Ammon's horn (tissue), 1 donor: ENCODE data around the gene SFMBT2.

ENCODE experiments used
- DNase-seq: peaks from one replicate; pipeline ENCODE4 v3.0.0-alpha.2; 2016; ENCODE audit warnings: low spot score

Gene SFMBT2

DNA sequence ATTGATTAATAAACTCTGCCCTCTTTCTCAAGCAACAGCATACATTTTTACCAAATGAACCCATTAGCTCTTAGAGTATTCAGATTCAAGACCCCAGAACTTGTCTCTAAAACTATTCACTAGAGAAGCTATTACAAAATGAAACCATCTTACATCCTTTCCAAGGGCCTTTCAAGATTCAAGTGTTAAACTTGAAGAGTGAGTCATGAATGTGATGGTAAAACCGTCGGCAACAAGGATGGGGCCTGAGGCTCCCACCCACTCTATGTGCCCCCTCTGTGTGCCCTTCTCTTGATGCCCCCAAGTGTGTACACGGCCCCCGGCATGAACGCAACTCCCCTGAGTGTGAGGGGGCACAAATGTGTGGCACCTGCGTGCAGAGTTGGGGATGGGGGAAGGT, 46.4 kb downstream of the SFMBT2 start:
- DNase-seq = no peak

DNA sequence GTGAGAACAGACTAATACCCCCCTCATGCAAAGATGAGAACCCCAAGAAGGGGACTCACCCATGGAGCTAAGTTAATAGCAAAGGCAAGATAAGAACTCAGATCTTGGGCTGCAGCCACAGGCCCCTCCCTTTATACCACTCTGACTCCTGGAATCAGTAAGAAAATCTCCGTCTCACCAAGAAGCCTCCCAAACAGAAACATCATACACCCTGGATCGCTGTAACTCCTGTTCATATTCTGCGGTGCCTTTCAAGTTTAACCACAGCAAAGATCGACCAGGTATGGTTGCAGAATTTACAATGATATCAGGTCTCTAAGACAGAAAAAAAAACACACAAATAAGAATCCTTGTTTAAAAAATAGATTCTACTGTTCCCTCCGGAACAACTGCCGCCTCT, 47.1 kb downstream of the SFMBT2 start:
- DNase-seq = no peak

DNA sequence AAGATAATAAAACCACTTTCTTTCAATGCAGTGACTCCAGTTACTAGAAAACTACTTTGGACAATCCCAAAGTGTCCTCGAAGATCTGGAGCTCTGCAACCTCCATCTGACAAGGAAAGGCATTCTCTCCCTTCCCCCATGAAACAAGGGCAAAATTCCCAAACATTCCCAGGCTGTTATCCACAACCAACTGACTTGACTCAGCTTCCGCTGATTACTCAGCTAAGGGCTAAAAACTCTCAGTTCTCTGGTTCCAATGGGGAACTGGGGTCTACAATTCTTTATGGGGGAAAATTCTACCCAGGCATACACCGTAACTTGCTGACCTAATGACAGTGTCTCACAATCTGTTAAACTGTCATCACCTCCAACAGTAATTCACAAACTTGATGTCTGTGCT, 48.4 kb downstream of the SFMBT2 start:
- no peak for DNase-seq

DNA sequence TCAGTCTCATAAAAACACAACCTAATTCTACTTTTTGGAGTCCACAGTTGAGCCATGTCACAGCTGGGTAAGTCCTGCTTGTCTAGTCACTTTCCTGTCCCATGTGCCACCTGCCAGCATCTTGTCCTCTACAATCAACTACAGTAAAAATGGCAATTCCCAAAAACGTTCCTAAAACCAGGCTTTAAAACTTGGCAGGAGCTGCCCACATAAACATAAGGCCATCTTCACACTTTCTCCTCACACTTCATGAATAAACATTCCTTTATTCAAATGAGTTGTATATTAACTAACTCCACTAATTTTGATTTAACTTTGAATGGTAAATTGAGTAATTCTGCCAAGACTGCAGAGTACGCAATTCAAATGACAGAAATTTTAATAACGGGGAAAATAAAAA, 49.5 kb downstream of the SFMBT2 start:
- DNase-seq = no peak

- no peak for DNase-seq
Measured at GRCh38 chr10:7359954-7360353, 50.9 kb downstream of the SFMBT2 start.

DNA sequence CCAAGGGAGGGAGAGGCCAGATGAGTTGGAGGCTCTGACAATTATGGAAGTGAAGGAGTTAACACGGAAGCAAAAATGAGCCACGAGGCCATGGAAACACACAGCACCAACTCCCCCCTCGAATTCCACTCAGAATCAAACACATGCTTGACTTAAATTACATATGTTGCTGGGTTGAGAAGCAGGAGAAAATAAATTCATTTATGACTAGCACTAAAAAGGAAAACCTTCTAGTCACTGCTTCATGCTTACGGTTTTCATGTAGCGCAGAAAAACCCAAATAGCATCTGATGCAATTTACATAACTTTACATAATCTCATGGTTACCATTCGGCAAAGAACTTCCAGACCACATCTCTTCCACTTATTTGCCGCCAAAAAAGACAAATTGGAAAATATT, 51.5 kb downstream of the SFMBT2 start:
- DNase-seq = no peak

GRCh38 chr10:7357193-7357592, 53.6 kb downstream of the SFMBT2 start:
- DNase-seq = no peak

DNA sequence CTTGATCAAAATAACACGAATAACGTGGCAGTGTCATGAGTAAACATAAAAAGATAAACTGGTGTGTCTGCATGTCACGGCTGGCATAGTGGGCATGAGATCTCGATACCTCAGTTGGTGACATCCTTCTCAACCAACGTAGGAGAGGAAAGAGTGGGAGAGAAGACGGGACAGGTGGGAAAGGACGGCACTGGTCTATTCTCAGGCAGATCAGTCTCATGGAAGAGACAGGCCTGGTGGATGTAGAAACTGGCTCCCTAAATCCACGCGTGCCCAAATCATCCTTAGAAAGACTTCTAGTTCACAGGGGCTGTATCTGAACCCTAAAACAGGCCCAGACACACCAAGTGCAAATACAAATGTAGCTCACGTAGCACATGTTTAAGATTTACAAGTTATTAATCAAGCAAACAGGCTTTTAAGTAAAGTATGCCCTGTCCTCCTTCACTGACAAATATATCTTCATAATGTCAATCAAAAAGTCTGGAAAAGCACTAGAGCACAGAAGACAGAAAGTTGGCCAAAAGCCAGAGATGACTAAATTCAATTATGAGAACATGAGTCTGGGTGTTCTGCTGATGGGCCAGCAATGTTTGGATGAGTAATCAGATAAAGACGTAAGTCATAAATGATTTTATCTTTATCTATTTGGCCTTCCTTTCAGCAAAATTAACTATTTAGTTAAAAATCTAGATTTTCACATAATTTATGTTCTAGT, 56.3 kb downstream of the SFMBT2 start:
- DNase-seq = no peak

DNA sequence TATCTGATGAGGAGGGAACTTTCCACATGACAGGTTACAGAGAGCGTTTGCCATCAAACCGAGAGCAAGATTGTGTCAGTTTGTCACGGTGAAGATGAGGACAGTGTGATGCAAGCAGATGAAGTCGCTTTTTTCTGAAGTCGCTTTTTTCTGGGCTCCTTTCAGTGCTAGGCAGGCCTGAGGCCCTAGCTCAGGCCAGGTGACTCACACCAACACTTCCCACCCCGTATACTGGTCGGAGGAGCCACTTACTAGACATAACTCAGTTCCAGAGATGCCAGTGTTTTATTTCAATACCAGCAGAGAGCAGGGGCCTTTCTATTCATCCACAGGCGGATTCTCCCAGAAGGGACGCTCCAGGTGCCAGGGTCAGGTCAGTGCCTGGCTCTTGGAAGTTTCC, 58.9 kb downstream of the SFMBT2 start:
- no peak for DNase-seq

- no peak for DNase-seq
Measured at GRCh38 chr10:7350541-7351195, 60.2 kb downstream of the SFMBT2 start.

DNA sequence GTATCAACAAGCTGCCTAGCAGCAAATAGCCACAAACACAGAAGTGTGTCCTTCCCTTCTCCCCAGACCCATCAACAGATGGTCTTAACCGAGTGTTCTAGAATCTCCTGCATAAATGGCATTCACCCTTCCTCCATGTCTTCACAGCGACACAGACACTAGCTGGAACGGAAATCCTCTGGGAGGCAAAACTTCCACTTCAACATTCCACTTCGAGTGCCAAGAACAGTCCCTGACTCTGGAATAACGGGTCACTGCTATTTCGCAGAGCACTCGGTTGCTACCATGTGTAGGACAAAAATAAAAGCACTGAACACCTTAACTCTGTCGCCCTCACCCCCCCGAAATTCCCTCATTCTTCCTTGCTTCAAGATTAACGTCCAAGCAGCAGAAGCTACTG, 65.1 kb downstream of the SFMBT2 start:
- no peak for DNase-seq

DNA sequence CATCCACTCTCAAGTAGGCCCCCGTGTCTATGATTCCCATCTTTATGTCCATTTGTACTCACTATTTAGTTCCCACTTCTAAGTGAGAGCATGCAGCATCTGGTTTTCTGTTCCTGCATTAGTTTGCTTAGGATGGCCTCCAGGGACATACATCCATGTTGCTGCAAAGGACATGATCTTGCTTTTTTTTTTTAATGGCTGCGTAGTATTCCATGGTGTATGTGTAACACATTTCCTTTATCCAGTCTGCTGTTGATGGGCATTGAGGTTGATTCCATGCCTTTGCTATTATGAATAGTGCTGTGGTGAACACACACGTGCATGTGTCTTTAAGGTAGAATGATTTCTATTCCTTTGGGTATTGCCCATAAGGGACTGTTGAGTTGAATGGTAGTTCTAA, 67.8 kb downstream of the SFMBT2 start:
- DNase-seq = no peak

- peak; percentile 55 for DNase-seq
Measured at GRCh38 chr10:7340179-7340874, 70.5 kb downstream of the SFMBT2 start.

DNA sequence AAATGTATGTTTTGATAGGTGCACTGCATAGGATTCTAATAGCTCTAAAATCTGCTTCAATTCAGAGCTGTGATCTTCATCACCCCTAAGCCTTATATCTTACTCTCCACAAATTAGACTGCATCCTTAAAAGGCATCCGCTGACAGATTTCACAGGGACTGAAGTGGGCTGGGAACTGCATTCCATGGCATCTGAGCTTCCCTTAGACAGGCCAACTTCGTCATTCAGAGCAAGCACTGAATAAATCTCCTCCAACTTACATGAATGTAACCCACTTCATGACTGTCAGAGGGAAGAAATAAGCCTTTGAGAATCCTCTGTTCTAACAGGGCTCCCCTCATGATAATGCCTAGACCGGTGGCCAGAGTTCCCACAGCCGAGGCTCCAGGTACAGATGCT, 71.3 kb downstream of the SFMBT2 start:
- DNase-seq = no peak

- no peak for DNase-seq
Measured at GRCh38 chr10:7338469-7338868, 72.4 kb downstream of the SFMBT2 start.

DNA sequence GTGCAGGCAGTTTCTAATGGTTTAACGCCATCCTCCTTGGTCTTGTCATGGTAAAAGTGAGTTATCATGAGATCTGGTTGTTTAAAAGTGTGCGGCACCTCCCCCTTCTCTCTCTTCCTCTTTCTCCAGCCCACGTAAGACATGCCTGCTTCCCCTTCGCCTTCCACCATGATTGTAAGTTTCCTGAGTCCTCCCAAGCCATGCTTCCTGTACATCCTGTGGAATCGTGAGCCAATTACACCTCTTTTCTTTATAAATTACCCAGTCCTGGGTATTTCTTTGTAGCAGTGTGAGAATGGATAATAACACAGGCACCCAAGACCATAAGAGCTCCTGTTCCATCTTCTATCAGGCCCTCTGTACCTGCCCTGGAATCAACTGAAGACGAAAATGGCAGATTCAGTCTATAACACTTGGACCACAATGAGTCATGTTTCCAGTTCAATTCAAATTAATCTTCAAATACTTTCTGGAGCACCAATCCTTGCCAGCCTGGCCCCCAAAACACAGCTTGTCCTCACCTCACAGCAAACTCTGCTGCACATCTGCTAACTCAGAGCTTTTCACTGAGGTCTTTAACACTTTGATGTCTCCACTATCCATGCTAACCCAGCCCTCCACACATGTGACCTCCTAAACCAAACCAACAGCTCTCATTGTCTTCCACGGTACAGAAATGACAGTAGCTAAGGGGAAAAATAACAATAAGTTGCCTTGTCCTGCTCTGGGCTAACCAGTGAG, 73.2 kb downstream of the SFMBT2 start:
- DNase-seq = peak; percentile 52

- DNase-seq = no peak
Measured at GRCh38 chr10:7335977-7336376, 74.9 kb downstream of the SFMBT2 start.

GRCh38 chr10:7334642-7334964, 76.2 kb downstream of the SFMBT2 start:
- no peak for DNase-seq

DNA sequence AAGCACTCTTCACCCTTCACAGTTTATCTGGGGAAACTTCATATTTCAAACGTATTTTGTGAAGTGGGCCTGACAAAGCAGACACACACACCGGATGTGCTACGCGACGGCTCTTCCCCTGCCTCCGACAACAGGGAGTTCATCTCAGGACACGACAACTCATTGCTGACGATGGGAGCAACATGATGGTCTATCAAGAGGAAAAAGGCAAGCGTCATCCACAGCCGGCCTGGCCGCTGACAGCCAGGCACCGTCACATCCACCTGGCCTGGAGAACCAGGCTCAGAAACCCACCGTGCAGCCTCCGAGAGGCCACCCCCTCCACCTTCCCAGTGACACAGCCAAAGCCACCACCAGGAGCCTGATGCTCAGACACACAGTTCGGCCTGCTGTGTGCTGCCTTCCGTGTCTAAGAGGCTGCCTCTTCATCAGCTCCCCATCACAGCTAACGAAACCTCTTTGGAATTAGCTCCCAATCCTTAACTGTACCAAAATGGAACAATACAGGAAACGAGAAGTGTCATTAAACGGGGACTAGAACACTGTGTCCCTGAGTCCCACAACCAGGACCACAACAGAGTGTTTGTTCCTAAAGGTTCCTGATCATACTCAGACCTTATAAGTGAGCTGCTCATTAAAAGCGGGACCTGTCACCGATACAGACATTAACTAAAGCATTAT, 76.7 kb downstream of the SFMBT2 start:
- DNase-seq = no peak

DNA sequence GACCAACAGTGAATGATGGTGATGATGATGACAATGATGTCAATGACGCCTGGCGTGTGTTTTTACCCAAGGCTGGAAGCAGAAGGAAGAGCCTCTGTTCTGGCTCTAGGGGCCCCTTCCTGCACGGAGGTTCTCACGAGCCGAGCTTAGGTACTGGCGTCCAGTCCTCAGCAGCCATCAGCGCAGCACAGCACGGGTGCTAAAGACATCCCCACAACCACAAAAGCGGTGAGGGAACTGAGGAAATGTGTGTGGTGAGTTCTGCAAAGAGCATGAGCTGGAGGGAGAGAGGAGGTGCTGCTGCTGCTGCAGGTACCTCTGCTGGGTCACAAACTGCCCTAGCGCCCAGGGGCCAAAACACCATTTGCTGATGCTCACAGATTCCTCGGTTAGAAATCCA, 81.6 kb downstream of the SFMBT2 start:
- no peak for DNase-seq

GRCh38 chr10:7327885-7328284, 82.9 kb downstream of the SFMBT2 start:
- no peak for DNase-seq

- no peak for DNase-seq
Measured at GRCh38 chr10:7322623-7323022, 88.2 kb downstream of the SFMBT2 start.
